Endothelial cell of umbilical vein (primary cell): Measurements from ENCODE around the gene ARSK. TPM values are rescaled to one million over a fixed set of nuclear protein-coding genes. Genes with fewer than 3 reads are reported as not detected.

Experiments used
- BruUV-seq: library from RNA; stranded (reverse); fragments of 400-500 nt; replicated peaks from 2 replicates; lab custom pipeline; 2021; lab: Mats Ljungman, UMichigan
- CTCF ChIA-PET: fragments of 300-600, 350-600 bp; sonication (Branson Sonifier 250); formaldehyde crosslinking; loops from one replicate; lab custom pipeline; 2021; ENCODE audit warnings: antibody characterized with exemption, inconsistent platforms; lab: Charles Lee
- POLR2A ChIA-PET: fragments of 300-600, 350-600 bp; sonication (Branson Sonifier 250); formaldehyde crosslinking; loops from one replicate; lab custom pipeline; 2021; ENCODE audit warnings: antibody characterized with exemption, inconsistent platforms; lab: Charles Lee
- DNase-seq: peaks from one replicate; pipeline ENCODE4 v3.0.0-alpha.2; 2011; ENCODE audit warnings: low read depth, low spot score
- FAIRE-seq: peaks from 2 replicates; lab custom pipeline; 2011; peaks lifted over from hg19 to GRCh38; lab: Jason Lieb, UNC
- H2AFZ ChIP-seq: 2 replicates; pipeline ENCODE4 v1.6.0; 2012; ENCODE audit warnings: low read depth, low read length, control low read depth, inconsistent platforms
- H3K27ac ChIP-seq: 2 replicates; pipeline ENCODE4 v1.5.1; 2011; ENCODE audit warnings: low read depth, mild to moderate bottlenecking, control low read depth, low read length, moderate library complexity; ENCODE audit not compliant: insufficient read depth
- H3K27me3 ChIP-seq, 2 experiments: 2 replicates each; pipeline versions ENCODE4 v1.6.0 to v1.6.1; 2011; ENCODE audit warnings: low read length in 2 of 2, mixed read lengths in 1 of 2; ENCODE audit not compliant: control insufficient read depth in 2 of 2, insufficient read depth in 2 of 2
- H3K36me3 ChIP-seq, 2 experiments: 2 replicates in 1 of 2; 3 replicates in 1 of 2; pipeline ENCODE4 v1.5.1; 2011; ENCODE audit warnings: low read length in 2 of 2, mild to moderate bottlenecking in 1 of 2, moderate library complexity in 1 of 2; ENCODE audit not compliant: control insufficient read depth in 2 of 2, insufficient read depth in 2 of 2; ENCODE audit errors: extremely low read depth in 1 of 2
- H3K4me1 ChIP-seq: 3 replicates; pipeline ENCODE4 v1.5.1; 2011; ENCODE audit warnings: mild to moderate bottlenecking, low read length; ENCODE audit not compliant: control insufficient read depth, insufficient read depth; ENCODE audit errors: extremely low read depth
- H3K4me2 ChIP-seq: 2 replicates; pipeline ENCODE4 v1.6.1; 2011; ENCODE audit warnings: low read length, control low read depth, mixed read lengths; ENCODE audit not compliant: insufficient read depth
- H3K4me3 ChIP-seq, 3 experiments: fragments of 200-600 bp in 1 of 3; sonication (generic), shearing (Covaris generic) in 1 of 3; replicated peaks in 1 of 3; 2 replicates each; pipeline ENCODE4 v1.5.1; 2011 to 2016; ENCODE audit warnings: control low read depth in 3 of 3, low read length in 3 of 3, mild to moderate bottlenecking in 2 of 3, inconsistent platforms in 1 of 3, low read depth in 1 of 3, moderate library complexity in 1 of 3; ENCODE audit not compliant: insufficient read depth in 1 of 3
- H3K79me2 ChIP-seq: 2 replicates; pipeline ENCODE4 v1.6.0; 2012; ENCODE audit warnings: low read length, inconsistent platforms; ENCODE audit not compliant: control insufficient read depth, insufficient read depth
- H3K9ac ChIP-seq: replicated peaks from 2 replicates; pipeline ENCODE3; 2011; ENCODE audit warnings: low read length, control low read depth; ENCODE audit not compliant: insufficient read depth; ENCODE audit errors: extremely low read depth
- H3K9me1 ChIP-seq: replicated peaks from 3 replicates; pipeline ENCODE4 v1.6.0; 2011; ENCODE audit warnings: mild to moderate bottlenecking, low read length; ENCODE audit not compliant: control insufficient read depth, insufficient read depth; ENCODE audit errors: extremely low read depth
- H3K9me3 ChIP-seq: replicated peaks from 2 replicates; pipeline ENCODE4 v1.5.1; 2012; ENCODE audit warnings: low read length, inconsistent platforms; ENCODE audit not compliant: control insufficient read depth, insufficient read depth
- H4K20me1 ChIP-seq: replicated peaks from 2 replicates; pipeline ENCODE3; 2011; ENCODE audit warnings: mild to moderate bottlenecking, low read length; ENCODE audit not compliant: control insufficient read depth, insufficient read depth; ENCODE audit errors: extremely low read depth
- GATA2 ChIP-seq: IDR thresholded peaks from 2 replicates; pipeline ENCODE4 v1.7.0; 2011; ENCODE audit warnings: low read depth, mild to moderate bottlenecking, moderate library complexity, mixed read lengths, low read length; ENCODE audit not compliant: insufficient read length, insufficient read depth
- JUN ChIP-seq: IDR thresholded peaks from 2 replicates; pipeline ENCODE4 v1.6.1; 2011; ENCODE audit warnings: borderline replicate concordance, low read depth; ENCODE audit not compliant: insufficient read length, insufficient read depth
- MAX ChIP-seq: IDR thresholded peaks from 2 replicates; pipeline ENCODE4 v1.6.1; 2011; ENCODE audit not compliant: insufficient read depth, insufficient read length
- dilution Hi-C: fragments of 300-500 bp; cut with MboI; formaldehyde crosslinking; loops from one replicate; pipeline ENCODE4 v1.15.0; 2019; ENCODE audit warnings: low sequenced_read_pairs; ENCODE audit not compliant: extremely low pct_ligation_motif_present
- intact Hi-C: fragments of 100-400 bp; cut with micrococcal nuclease; formaldehyde crosslinking; loops from one replicate; pipeline ENCODE4 v1.10.0; 2022
- polyA plus RNA-seq, 4 experiments: library from polyadenylated mRNA; depleted of rRNA in 3 of 4; stranded (reverse) in 3 of 4; unstranded in 1 of 4; fragments of >200 nt; gene quantifications; 2 replicates each; pipeline versions ENCODE4 v1.2.1 to v1.2.3, GENCODE V29; 2011 to 2012; ENCODE audit warnings: missing spikeins in 1 of 4
- total RNA-seq: library from RNA; stranded (reverse); gene quantifications from 2 replicates; pipeline ENCODE4 v1.2.3, GENCODE V29; 2021

The ARSK gene
- total and polyA plus RNA-seq, 2 donors (not counting 3 experiments of a cell fraction or from before 2014, with no cell fraction given) = 3.7 to 4.9 TPM

GRCh38 chr5:95530416-95530815 lies 24.5 kb upstream of the ARSK start:
- FAIRE-seq (no peak), DNase-seq (no peak)
- no peak for TF ChIP-seq JUN
- no peak for TF ChIP-seq MAX
- no peak for TF ChIP-seq GATA2
- intact Hi-C loops (no loop called here), dilution Hi-C loops (no loop called here)
- POLR2A ChIA-PET = no interaction called here
- Histone ChIP-seq H3K9me1 (no peaks in the 10 kb centered on the region), H3K27me3 (no peaks in the 10 kb centered on the region), H2AFZ (no peak overlapping the region), H4K20me1 (no peaks in the 10 kb centered on the region), H3K9me3 (no peaks in the 10 kb centered on the region), H3K4me3 (no peak overlapping the region), H3K4me1 (no peaks in the 10 kb centered on the region), H3K79me2 (peaks cover 8% of the 10 kb centered on the region), H3K4me2 (no peak overlapping the region), H3K9ac (no peak overlapping the region), H3K36me3 (peaks cover 12 to 22% of the 10 kb centered on the region in 2 experiments), H3K27ac (no peak overlapping the region)
- CTCF ChIA-PET = no interaction called here
- no TSS peak for BruUV-seq

DNA sequence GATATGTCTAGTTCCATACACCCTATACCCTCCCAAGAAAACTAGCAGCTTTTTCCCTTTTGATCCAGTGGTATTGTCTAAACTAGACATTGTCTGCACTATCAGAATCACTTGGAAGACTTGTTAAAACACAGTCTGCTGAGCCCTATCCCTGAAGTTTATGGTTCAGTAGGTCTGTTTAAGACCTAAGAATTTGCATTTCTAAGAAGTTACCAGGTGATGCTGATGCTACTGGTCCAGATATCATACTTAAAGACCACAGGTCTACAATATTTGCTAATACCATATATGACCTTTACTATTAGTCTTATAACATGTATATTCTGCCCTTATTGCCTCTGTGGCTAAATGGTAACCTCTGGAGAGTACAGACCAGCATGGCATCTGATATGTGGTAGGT lies 23.4 kb upstream of the ARSK start:
- Histone ChIP-seq H4K20me1 (no peaks in the 10 kb centered on the region), H2AFZ (no peak overlapping the region), H3K27ac (no peak overlapping the region), H3K9me1 (no peaks in the 10 kb centered on the region), H3K4me3 (no peak overlapping the region), H3K27me3 (no peaks in the 10 kb centered on the region), H3K4me2 (no peak overlapping the region), H3K79me2 (peaks cover 8% of the 10 kb centered on the region), H3K36me3 (peaks cover 13 to 26% of the 10 kb centered on the region in 2 experiments), H3K4me1 (no peaks in the 10 kb centered on the region), H3K9ac (no peak overlapping the region), H3K9me3 (no peaks in the 10 kb centered on the region)
- ChIA-PET CTCF (interaction anchor here (2.9 kb wide), 1 partner anchor 9 kb away, joined by 12 read pairs; no protein-coding TSS in a partner anchor), POLR2A (no interaction called here)
- intact Hi-C loops (no loop called here), dilution Hi-C loops (no loop called here)
- TF ChIP-seq JUN = no peak
- TF ChIP-seq GATA2 = no peak
- TF ChIP-seq MAX = no peak
- FAIRE-seq (no peak), DNase-seq (no peak)
- no TSS peak for BruUV-seq
